Measurements from ENCODE around the gene CDADC1.

CDADC1 gene

GRCh38 chr13:49248622-49249002 is 887 bp downstream of the CDADC1 start:
- peaks cover 15% of the 10 kb centered on the region for H3K36me3 Mint-ChIP-seq (ENCODE audit: insufficient read depth)
- DNase-seq (no peak), ATAC-seq (replicated peaks) (no peak)
- H3K27ac Mint-ChIP-seq, result peak overlapping the region; percentile 99 to 100
- no peaks in the 10 kb centered on the region for H3K9me3 Mint-ChIP-seq
- H3K27me3 Mint-ChIP-seq, result peaks cover 0 to 6% of the 10 kb centered on the region in 2 donors
- peak overlapping the region; percentile 100 for H3K4me3 Mint-ChIP-seq
- peaks cover 20 to 28% of the 10 kb centered on the region in 2 donors for H3K4me1 Mint-ChIP-seq (ENCODE audit: low read depth in 2 of 2)

DNA sequence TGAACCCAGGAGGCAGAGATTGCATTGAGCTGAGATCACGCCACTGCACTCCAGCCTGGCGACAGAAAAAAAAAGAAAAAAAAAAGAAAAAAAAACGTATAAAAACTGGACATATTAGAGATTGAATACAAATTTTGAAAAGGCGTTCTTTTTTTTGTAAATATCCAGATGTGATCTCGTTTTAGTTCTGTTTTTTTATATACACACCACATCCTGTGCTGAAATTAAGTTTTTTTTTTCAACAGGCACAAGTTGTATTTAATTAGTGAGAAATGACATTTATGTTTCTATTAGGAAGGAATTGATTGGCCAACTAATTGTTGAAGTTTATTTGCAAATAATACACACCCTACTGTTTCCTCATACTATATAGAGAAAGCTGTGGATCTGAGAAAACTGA is 3.6 kb downstream of the CDADC1 start:
- Mint-ChIP-seq H3K9me3 (no peaks in the 10 kb centered on the region), H3K4me3 (no peak overlapping the region), H3K4me1 (ENCODE audit: low read depth in 2 of 2) (peaks cover 21 to 40% of the 10 kb centered on the region in 2 donors), H3K27ac (no peak overlapping the region), H3K27me3 (no peaks in the 10 kb centered on the region), H3K36me3 (ENCODE audit: insufficient read depth) (peaks cover 20% of the 10 kb centered on the region)
- no peak for DNase-seq
- no peak for ATAC-seq (replicated peaks)

DNA sequence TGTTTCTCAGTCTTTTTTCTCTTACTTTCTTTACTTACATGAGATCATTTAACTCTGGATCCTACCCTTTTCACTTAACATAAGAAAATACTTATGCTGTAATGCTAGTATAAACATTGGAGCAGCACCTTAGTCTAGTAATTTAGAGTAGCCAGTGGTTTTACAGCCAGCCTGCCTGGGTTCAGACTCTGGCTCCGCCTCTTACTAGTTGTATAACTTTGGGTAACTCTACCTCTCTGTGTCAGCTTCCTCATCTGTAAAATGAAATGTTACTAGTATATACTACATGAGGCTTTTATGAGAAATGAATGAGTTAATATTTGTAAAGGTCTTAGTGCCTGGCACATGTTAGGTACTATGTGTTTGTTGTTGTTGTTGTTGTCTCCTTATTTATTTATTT is 5.6 kb downstream of the CDADC1 start:
- H3K27ac Mint-ChIP-seq, result peak overlapping the region in 1 of 2 donors; percentile 81
- no peak for DNase-seq
- no peak overlapping the region for H3K4me3 Mint-ChIP-seq

DNA sequence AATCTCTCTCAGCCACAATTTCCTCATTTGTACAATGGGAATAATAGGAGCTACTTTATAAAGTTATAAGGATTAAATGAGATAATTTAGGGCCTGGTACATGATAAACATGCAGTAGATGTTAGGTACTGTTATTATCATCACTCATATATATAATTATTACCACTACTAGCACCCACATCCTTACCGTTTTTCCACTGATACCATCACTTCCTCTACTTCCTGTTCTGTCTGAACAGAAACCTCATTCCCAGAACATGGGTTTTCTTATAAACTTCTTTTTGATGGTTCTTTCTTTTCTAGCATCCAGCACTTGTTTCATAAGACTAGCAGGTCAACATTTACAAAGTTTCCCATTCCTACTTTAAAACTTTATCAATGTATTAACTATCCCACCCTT is 6.3 kb downstream of the CDADC1 start:
- Mint-ChIP-seq H3K27ac (peak overlapping the region in 1 of 2 donors; percentile 81), H3K9me3 (no peaks in the 10 kb centered on the region), H3K4me1 (ENCODE audit: low read depth in 2 of 2) (peaks cover 13 to 36% of the 10 kb centered on the region in 2 donors), H3K4me3 (no peak overlapping the region), H3K36me3 (ENCODE audit: insufficient read depth) (peaks cover 20% of the 10 kb centered on the region), H3K27me3 (no peaks in the 10 kb centered on the region)
- ATAC-seq (replicated peaks) (no peak), DNase-seq (no peak)

More for the DNA sequence above, 5.6 kb downstream of the CDADC1 start:
- Mint-ChIP-seq H3K27me3 (no peaks in the 10 kb centered on the region), H3K4me1 (ENCODE audit: low read depth in 2 of 2) (peaks cover 15 to 38% of the 10 kb centered on the region in 2 donors), H3K36me3 (ENCODE audit: insufficient read depth) (peaks cover 21% of the 10 kb centered on the region), H3K9me3 (no peaks in the 10 kb centered on the region)
- no peak for ATAC-seq (replicated peaks)

DNA sequence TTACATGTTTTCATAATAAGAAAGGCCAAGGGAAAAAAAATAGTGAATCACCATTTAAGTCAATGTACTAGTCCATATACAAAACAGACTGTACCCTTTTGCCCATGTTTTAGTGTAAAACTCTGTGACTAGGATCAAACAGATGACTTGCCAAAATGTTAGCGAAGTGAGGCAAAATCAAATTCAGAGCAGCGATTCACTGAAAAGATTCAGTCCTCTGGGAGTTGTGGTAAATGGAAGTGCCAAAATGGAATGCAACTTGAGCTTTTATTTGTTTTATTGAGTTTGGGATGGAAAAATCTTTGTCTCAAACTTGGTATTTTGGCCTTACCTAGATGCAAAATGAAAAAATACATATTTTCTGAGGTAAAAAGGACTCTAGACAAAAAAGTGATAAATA is 9.1 kb downstream of the CDADC1 start:
- Mint-ChIP-seq H3K27ac (peak overlapping the region; percentile 94 to 98), H3K4me1 (ENCODE audit: low read depth in 2 of 2) (peaks cover 8 to 31% of the 10 kb centered on the region in 2 donors), H3K36me3 (ENCODE audit: insufficient read depth) (peaks cover 26% of the 10 kb centered on the region), H3K9me3 (no peaks in the 10 kb centered on the region), H3K27me3 (no peaks in the 10 kb centered on the region), H3K4me3 (no peak overlapping the region)
- no peak for DNase-seq
- no peak for ATAC-seq (replicated peaks)

DNA sequence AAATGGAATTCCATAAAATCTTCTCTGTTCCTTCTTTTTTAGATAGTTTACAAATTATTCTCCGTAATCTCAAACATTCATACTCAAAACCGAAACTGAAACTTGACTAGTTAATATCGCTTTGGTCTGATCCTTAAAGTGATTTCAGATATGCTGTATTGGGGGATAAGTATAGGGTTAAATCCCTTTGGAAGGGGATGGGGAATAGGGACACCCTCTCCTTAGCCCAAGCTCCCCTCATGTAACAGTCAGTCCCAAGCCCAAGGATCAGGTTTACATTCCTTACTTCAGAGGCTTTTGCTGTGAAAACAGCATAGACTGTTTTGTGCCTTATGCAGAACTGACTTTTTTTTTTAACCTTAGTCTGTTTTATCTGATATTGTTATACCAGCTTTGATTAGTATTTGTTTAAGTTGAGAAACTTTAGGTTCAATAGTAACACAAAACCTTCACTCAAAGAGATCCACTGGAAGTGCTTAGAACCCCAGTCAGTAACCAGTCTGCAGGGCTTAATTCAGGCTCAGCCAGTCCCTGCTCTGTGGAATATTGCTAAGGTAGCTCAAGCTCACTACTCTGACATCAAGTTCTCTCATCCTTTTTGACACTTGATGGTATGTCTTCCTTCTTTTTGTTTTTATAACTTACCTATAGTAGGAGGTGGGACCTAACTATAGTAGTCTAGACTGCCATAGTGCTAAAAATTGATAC is 10.5 kb downstream of the CDADC1 start:
- peaks cover 29% of the 10 kb centered on the region for H3K36me3 Mint-ChIP-seq (ENCODE audit: insufficient read depth)
- DNase-seq (peak in 1 of 3 experiments; percentile 20), ATAC-seq (replicated peaks) (peak; percentile 55)
- peaks cover 5 to 25% of the 10 kb centered on the region in 2 donors for H3K4me1 Mint-ChIP-seq (ENCODE audit: low read depth in 2 of 2)
- peak overlapping the region; percentile 77 to 83 for H3K4me3 Mint-ChIP-seq
- H3K9me3 Mint-ChIP-seq, result no peaks in the 10 kb centered on the region
- no peaks in the 10 kb centered on the region for H3K27me3 Mint-ChIP-seq
- H3K27ac Mint-ChIP-seq, result peak overlapping the region; percentile 94 to 98

GRCh38 chr13:49259586-49259985 is 11.9 kb downstream of the CDADC1 start:
- H3K4me3 Mint-ChIP-seq, result no peak overlapping the region
- H3K9me3 Mint-ChIP-seq, result no peaks in the 10 kb centered on the region
- peaks cover 4 to 15% of the 10 kb centered on the region in 2 donors for H3K4me1 Mint-ChIP-seq (ENCODE audit: low read depth in 2 of 2)
- ATAC-seq (replicated peaks) (no peak), DNase-seq (no peak)
- no peaks in the 10 kb centered on the region for H3K27me3 Mint-ChIP-seq
- peak overlapping the region in 1 of 2 donors; percentile 68 for H3K27ac Mint-ChIP-seq
- H3K36me3 Mint-ChIP-seq (ENCODE audit: insufficient read depth), result peaks cover 29% of the 10 kb centered on the region

- ATAC-seq (replicated peaks), result no peak
- Mint-ChIP-seq H3K27me3 (no peaks in the 10 kb centered on the region), H3K36me3 (ENCODE audit: insufficient read depth) (peaks cover 21% of the 10 kb centered on the region)
These were observed 14.9 kb downstream of the CDADC1 start for GRCh38 chr13:49262634-49263033.

DNA sequence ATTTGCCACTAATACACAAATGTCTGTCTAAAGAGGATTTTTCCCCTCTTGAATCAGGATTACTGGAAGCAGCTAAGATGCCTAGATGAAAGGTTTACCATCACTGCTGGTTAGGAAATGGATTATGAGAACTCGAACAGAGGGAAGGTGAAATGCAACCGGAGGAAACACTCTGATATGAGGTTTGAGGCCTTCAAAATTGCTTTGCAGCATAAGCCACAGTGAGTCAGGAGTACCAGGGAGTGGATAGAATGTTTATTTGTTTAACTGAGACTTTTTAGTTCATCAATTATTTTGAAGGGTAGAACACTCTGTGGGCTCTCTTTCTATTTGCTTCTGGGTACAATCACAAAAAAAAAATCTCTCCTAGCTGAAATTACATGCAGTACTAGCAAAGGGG is 18.1 kb downstream of the CDADC1 start:
- DNase-seq (no peak), ATAC-seq (replicated peaks) (no peak)
- H3K4me3 Mint-ChIP-seq, result no peak overlapping the region
- H3K9me3 Mint-ChIP-seq, result no peaks in the 10 kb centered on the region
- H3K27ac Mint-ChIP-seq, result peak overlapping the region in 1 of 2 donors; percentile 47
- peaks cover 18% of the 10 kb centered on the region for H3K36me3 Mint-ChIP-seq (ENCODE audit: insufficient read depth)
- H3K27me3 Mint-ChIP-seq, result no peaks in the 10 kb centered on the region
- H3K4me1 Mint-ChIP-seq (ENCODE audit: low read depth in 2 of 2), result no peaks in the 10 kb centered on the region

More at GRCh38 chr13:49262634-49263033, 14.9 kb downstream of the CDADC1 start:
- no peak overlapping the region for H3K4me3 Mint-ChIP-seq
- H3K27ac Mint-ChIP-seq, result peak overlapping the region in 1 of 2 donors; percentile 68
- DNase-seq, result no peak
- peaks cover 2 to 6% of the 10 kb centered on the region in 2 donors for H3K4me1 Mint-ChIP-seq (ENCODE audit: low read depth in 2 of 2)
- H3K9me3 Mint-ChIP-seq, result no peaks in the 10 kb centered on the region

GRCh38 chr13:49271264-49271663 is 23.5 kb downstream of the CDADC1 start:
- DNase-seq (no peak), ATAC-seq (replicated peaks) (no peak)
- Mint-ChIP-seq H3K27ac (peak overlapping the region in 1 of 2 donors; percentile 16), H3K4me3 (no peak overlapping the region), H3K4me1 (ENCODE audit: low read depth in 2 of 2) (no peaks in the 10 kb centered on the region), H3K27me3 (no peaks in the 10 kb centered on the region), H3K9me3 (no peaks in the 10 kb centered on the region), H3K36me3 (ENCODE audit: insufficient read depth) (peaks cover 19% of the 10 kb centered on the region)

GRCh38 chr13:49272296-49272695 is 24.6 kb downstream of the CDADC1 start:
- H3K9me3 Mint-ChIP-seq, result no peaks in the 10 kb centered on the region
- H3K27me3 Mint-ChIP-seq, result no peaks in the 10 kb centered on the region
- DNase-seq (no peak), ATAC-seq (replicated peaks) (no peak)
- no peaks in the 10 kb centered on the region for H3K4me1 Mint-ChIP-seq (ENCODE audit: low read depth in 2 of 2)
- no peak overlapping the region for H3K27ac Mint-ChIP-seq
- H3K4me3 Mint-ChIP-seq, result no peak overlapping the region
- H3K36me3 Mint-ChIP-seq (ENCODE audit: insufficient read depth), result peaks cover 15% of the 10 kb centered on the region

GRCh38 chr13:49278211-49278610 is 30.5 kb downstream of the CDADC1 start:
- peaks cover 10% of the 10 kb centered on the region for H3K36me3 Mint-ChIP-seq (ENCODE audit: insufficient read depth)
- no peak overlapping the region for H3K4me3 Mint-ChIP-seq
- DNase-seq, result no peak
- no peaks in the 10 kb centered on the region for H3K4me1 Mint-ChIP-seq (ENCODE audit: low read depth in 2 of 2)
- no peak overlapping the region for H3K27ac Mint-ChIP-seq
- no peak for ATAC-seq (replicated peaks)
- H3K27me3 Mint-ChIP-seq, result no peaks in the 10 kb centered on the region
- H3K9me3 Mint-ChIP-seq, result no peaks in the 10 kb centered on the region

DNA sequence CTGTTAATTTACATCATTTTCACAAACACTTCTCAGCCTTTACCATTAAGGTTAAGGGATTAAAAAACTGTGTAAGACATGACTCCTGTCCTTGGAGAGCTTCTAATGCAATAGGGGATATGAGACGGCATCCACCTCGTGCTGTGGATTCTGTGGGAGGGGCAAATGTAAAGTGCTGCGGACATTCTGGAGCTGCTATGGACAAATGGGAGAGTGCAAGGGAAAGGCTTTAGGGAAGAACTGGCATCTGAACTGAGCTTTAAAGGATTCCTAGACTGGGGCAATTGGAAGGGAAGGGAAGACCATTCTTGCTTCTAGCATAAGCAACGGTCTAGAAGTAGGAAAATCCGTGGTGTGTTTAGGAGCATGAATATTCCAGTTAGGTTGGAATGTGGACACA is 31.4 kb downstream of the CDADC1 start:
- DNase-seq (no peak), ATAC-seq (replicated peaks) (no peak)
- no peaks in the 10 kb centered on the region for H3K9me3 Mint-ChIP-seq
- peaks cover 9% of the 10 kb centered on the region for H3K36me3 Mint-ChIP-seq (ENCODE audit: insufficient read depth)
- H3K27me3 Mint-ChIP-seq, result no peaks in the 10 kb centered on the region
- no peak overlapping the region for H3K4me3 Mint-ChIP-seq
- no peak overlapping the region for H3K27ac Mint-ChIP-seq
- no peaks in the 10 kb centered on the region for H3K4me1 Mint-ChIP-seq (ENCODE audit: low read depth in 2 of 2)

DNA sequence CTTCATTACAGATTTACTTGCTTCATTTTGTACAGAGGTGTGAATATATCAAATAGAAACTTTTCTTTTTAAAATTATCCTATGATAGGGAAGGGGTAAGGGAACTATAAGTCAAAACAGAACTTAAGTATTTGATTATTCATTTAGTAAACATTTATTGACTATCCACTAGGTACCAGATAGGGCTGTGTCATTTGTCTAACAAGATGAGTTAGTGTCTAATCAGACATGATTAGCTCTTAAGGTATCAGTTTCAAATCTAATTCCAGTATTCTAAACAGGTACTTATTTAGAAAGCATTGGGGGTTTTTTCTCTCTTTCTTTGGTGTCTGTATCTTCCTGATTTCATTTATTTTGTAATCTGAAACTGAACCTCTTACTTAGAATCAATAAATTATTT is 32.2 kb downstream of the CDADC1 start:
- Mint-ChIP-seq H3K4me3 (no peak overlapping the region), H3K27ac (no peak overlapping the region), H3K36me3 (ENCODE audit: insufficient read depth) (peaks cover 8% of the 10 kb centered on the region), H3K9me3 (no peaks in the 10 kb centered on the region), H3K27me3 (no peaks in the 10 kb centered on the region), H3K4me1 (ENCODE audit: low read depth in 2 of 2) (no peaks in the 10 kb centered on the region)
- no peak for DNase-seq
- no peak for ATAC-seq (replicated peaks)
